PC-9 (cell line): ENCODE measurements around the gene TCF12. TPM values are rescaled to one million over a fixed set of nuclear protein-coding genes. Genes with fewer than 3 reads are reported as not detected.

ENCODE experiments used
- BruUV-seq: library from RNA; stranded (reverse); fragments of 400-500 nt; replicated peaks from 2 replicates; lab custom pipeline; 2021; lab: Mats Ljungman, UMichigan
- CTCF ChIA-PET: fragments of 300-600 bp; sonication (Branson Sonifier 250); formaldehyde crosslinking; loops from one replicate; lab custom pipeline; 2022; ENCODE audit warnings: antibody characterized with exemption; lab: Charles Lee
- POLR2A ChIA-PET: fragments of 300-600 bp; sonication (Branson Sonifier 250); formaldehyde crosslinking; loops from one replicate; lab custom pipeline; 2022; ENCODE audit warnings: antibody characterized with exemption; ENCODE audit not compliant: unreplicated experiment; lab: Charles Lee
- DNase-seq, 2 experiments: peaks; one replicate each; pipeline versions ENCODE4 v3.0.0 to v3.0.0-alpha.2; 2015 to 2022; ENCODE audit warnings: mixed read lengths in 1 of 2
- H2AFZ ChIP-seq: fragments of 200-600 bp; sonication (generic); 2 replicates; pipeline ENCODE4 v1.8.1; 2017; ENCODE audit warnings: antibody characterized with exemption
- H3F3A ChIP-seq: fragments of 200-600 bp; sonication (generic); 2 replicates; pipeline ENCODE4 v1.8.1; 2017; ENCODE audit warnings: antibody characterized with exemption, mild to moderate bottlenecking, low read depth; ENCODE audit not compliant: insufficient read depth
- H3K27ac ChIP-seq: fragments of 200-600 bp; sonication (generic); 2 replicates; pipeline ENCODE4 v1.6.1; 2016; ENCODE audit warnings: mixed run types
- H3K27me3 ChIP-seq: fragments of 200-600 bp; sonication (generic); 2 replicates; pipeline ENCODE4 v1.6.1; 2016; ENCODE audit warnings: low read depth, mixed run types; ENCODE audit not compliant: insufficient read depth
- H3K36me3 ChIP-seq: fragments of 200-600 bp; sonication (generic); 2 replicates; pipeline ENCODE4 v1.6.1; 2016; ENCODE audit warnings: low read depth, mixed run types
- H3K4me1 ChIP-seq: fragments of 200-600 bp; sonication (generic); replicated peaks from 2 replicates; pipeline ENCODE4 v1.6.1; 2016; ENCODE audit warnings: mixed run types; ENCODE audit not compliant: insufficient read depth
- H3K4me2 ChIP-seq: fragments of 200-600 bp; sonication (generic); 2 replicates; pipeline ENCODE4 v1.6.1; 2017; ENCODE audit warnings: mixed run types
- H3K4me3 ChIP-seq: fragments of 200-600 bp; sonication (generic); 2 replicates; pipeline ENCODE4 v1.6.1; 2016; ENCODE audit warnings: mixed run types
- H3K79me2 ChIP-seq: fragments of 200-600 bp; sonication (generic); 2 replicates; pipeline ENCODE4 v1.6.1; 2017; ENCODE audit warnings: low read depth, mixed run types
- H3K9me2 ChIP-seq: fragments of 200-600 bp; sonication (generic); 2 replicates; pipeline ENCODE4 v1.8.1; 2017; ENCODE audit warnings: mild to moderate bottlenecking; ENCODE audit not compliant: insufficient read depth
- H3K9me3 ChIP-seq: fragments of 200-600 bp; sonication (generic); 2 replicates; pipeline ENCODE4 v1.8.1; 2016; ENCODE audit warnings: low read depth; ENCODE audit not compliant: insufficient read depth
- H4K20me1 ChIP-seq: fragments of 200-600 bp; sonication (generic); 2 replicates; pipeline ENCODE4 v1.8.1; 2017; ENCODE audit not compliant: insufficient read depth
- CTCF ChIP-seq: fragments of 200-600 bp; sonication (generic); conservative IDR thresholded peaks from 2 replicates; pipeline ENCODE4 v1.6.1; 2017; ENCODE audit warnings: mixed run types, antibody characterized with exemption, mild to moderate bottlenecking, moderate library complexity
- EZH2 ChIP-seq: fragments of 200-600 bp; sonication (generic); IDR thresholded peaks from 2 replicates; pipeline ENCODE4 v1.8.0; 2017; ENCODE audit warnings: antibody characterized with exemption, low read depth
- intact Hi-C: fragments of 100-400 bp; cut with micrococcal nuclease; formaldehyde crosslinking; loops from one replicate; pipeline ENCODE4 v1.10.0; 2022; ENCODE audit not compliant: unreplicated experiment
- total RNA-seq: library from RNA; stranded (reverse); gene quantifications from 2 replicates; pipeline ENCODE4 v1.2.3, GENCODE V29; 2021

The TCF12 gene
- total RNA-seq, 1 experiment from 2014 or later, result 60.1 TPM

- ChIA-PET CTCF (no interaction called here), POLR2A (no interaction called here)
- Histone ChIP-seq H3K9me3 (no peaks in the 10 kb centered on the region), H3K79me2 (no peaks in the 10 kb centered on the region), H3K9me2 (no peaks in the 10 kb centered on the region), H3K4me2 (no peak overlapping the region), H3K4me1 (no peaks in the 10 kb centered on the region), H3K27me3 (no peaks in the 10 kb centered on the region), H3K36me3 (no peaks in the 10 kb centered on the region), H3K27ac (no peak overlapping the region), H3F3A (no peaks in the 10 kb centered on the region), H2AFZ (no peak overlapping the region), H4K20me1 (no peaks in the 10 kb centered on the region), H3K4me3 (no peak overlapping the region)
- DNase-seq, result no peak
- intact Hi-C loops, result no loop called here
- BruUV-seq, result no TSS peak
- TF ChIP-seq EZH2, result no peak
- TF ChIP-seq CTCF, result no peak
These were observed 161.0 kb downstream of the TCF12 start for GRCh38 chr15:57079446-57079845.

- Histone ChIP-seq H4K20me1 (no peaks in the 10 kb centered on the region), H2AFZ (no peak overlapping the region), H3K36me3 (no peaks in the 10 kb centered on the region), H3K4me2 (no peak overlapping the region), H3K9me3 (no peaks in the 10 kb centered on the region), H3K79me2 (no peaks in the 10 kb centered on the region), H3K27me3 (no peaks in the 10 kb centered on the region), H3K4me1 (no peaks in the 10 kb centered on the region), H3F3A (no peaks in the 10 kb centered on the region), H3K9me2 (no peaks in the 10 kb centered on the region), H3K4me3 (no peak overlapping the region), H3K27ac (no peak overlapping the region)
- ChIA-PET CTCF (interaction anchor here (0.6 kb wide), 1 partner anchor 583 kb away, joined by 11 read pairs; no protein-coding TSS in a partner anchor), POLR2A (interaction anchor here (0.6 kb wide), 1 partner anchor 487 kb away, joined by 16 read pairs; no protein-coding TSS in a partner anchor)
- DNase-seq, result no peak
- intact Hi-C loops, result no loop called here
- TF ChIP-seq CTCF (no peak), EZH2 (no peak)
- BruUV-seq, result no TSS peak
These were observed 161.6 kb downstream of the TCF12 start for GRCh38 chr15:57079931-57080620.

- H3K9me3 ChIP-seq, result no peaks in the 10 kb centered on the region
- no TSS peak for BruUV-seq
- ChIA-PET POLR2A (no interaction called here), CTCF (no interaction called here)
- H2AFZ ChIP-seq, result no peak overlapping the region
- H3K4me2 ChIP-seq, result no peak overlapping the region
- H3K27ac ChIP-seq, result no peak overlapping the region
- no peaks in the 10 kb centered on the region for H3K9me2 ChIP-seq
- H3K36me3 ChIP-seq, result no peaks in the 10 kb centered on the region
- no peaks in the 10 kb centered on the region for H3K79me2 ChIP-seq
- no peaks in the 10 kb centered on the region for H3K4me1 ChIP-seq
- DNase-seq, result no peak
- H3K27me3 ChIP-seq, result no peaks in the 10 kb centered on the region
- no peak overlapping the region for H3K4me3 ChIP-seq
- intact Hi-C loops, result no loop called here
- H4K20me1 ChIP-seq, result no peaks in the 10 kb centered on the region
- H3F3A ChIP-seq, result no peaks in the 10 kb centered on the region
- TF ChIP-seq CTCF, result no peak
- TF ChIP-seq EZH2, result no peak
These were observed 163.7 kb downstream of the TCF12 start for GRCh38 chr15:57082054-57082728.
